ENCODE measurements around the gene TBL1X.

- no peak for TF ChIP-seq CTCF (IDR thresholded peaks at IDR 0.05; ENCODE audit: insufficient read depth, low read depth, low read length)
- TF ChIP-seq EZH2 (IDR thresholded peaks at IDR 0.05; ENCODE audit: insufficient read depth, low read length), result no peak
Measured at GRCh38 chrX:9700555-9700954, 235.7 kb downstream of the TBL1X start.

All from astrocyte (in vitro differentiated cells and primary cell).